ENCODE data around the gene PRR5L.

Gene PRR5L

DNA sequence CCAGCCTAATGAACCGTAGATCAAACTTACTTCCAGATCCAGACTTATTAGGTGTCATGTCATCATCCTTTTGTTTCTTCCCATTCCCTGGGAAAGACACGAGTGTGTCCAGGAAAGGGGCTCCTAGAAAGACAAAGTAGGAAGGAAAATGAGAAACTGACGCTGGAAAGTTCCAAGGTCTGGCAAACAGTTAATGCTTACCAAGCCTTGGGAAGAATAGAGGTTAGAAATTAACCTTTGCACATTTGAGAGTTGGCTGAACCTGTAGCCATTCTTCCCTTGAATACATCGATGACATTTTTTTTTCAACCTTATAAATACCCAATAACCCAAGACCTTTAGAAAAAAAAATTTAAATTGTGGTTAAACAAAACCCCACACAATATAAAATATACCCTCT, 136.7 kb downstream of the PRR5L start:
- DNase-seq (ENCODE audit: low read depth in 2 of 2): no peak

DNA sequence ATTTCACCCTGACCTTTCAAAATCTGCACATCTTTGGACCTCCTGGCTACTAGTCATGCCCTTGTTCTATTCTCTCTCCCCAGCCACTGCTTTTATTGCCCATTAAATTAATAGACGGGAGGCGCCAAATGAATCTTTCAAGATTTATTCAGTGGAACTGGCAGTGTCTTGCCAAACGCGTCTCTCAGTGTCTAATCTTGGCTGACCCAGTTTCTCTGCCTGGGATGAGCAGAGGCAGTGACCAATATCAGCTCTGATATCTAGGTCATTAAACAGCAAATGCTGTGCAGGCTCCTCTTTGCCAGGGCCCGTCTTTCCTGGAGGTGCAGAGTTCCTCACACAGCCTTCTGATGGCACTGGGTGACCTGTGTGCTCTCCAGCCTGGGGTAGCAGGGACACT, 140.0 kb downstream of the PRR5L start:
- no peak for DNase-seq (ENCODE audit: low read depth in 2 of 2)

DNA sequence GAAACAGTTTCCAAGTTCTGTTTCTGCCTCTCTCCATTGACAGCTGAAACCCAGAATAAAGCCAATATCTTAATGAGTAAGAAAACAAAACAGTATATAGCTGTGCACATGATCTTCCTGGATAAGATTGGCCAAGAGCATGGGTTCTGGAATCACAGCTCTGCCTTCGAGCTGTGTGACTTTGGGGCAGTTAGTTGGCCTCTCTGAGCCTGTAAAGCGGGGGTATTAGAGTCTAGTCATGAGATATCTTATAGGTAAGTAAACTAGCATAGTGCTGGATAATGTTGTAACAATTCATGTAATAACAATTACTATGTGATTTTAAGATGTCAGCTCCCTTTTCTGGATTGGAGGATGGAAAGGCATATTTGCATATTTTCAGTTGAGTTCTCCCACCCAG, 140.5 kb downstream of the PRR5L start:
- no peak for DNase-seq (ENCODE audit: low read depth in 2 of 2)

DNA sequence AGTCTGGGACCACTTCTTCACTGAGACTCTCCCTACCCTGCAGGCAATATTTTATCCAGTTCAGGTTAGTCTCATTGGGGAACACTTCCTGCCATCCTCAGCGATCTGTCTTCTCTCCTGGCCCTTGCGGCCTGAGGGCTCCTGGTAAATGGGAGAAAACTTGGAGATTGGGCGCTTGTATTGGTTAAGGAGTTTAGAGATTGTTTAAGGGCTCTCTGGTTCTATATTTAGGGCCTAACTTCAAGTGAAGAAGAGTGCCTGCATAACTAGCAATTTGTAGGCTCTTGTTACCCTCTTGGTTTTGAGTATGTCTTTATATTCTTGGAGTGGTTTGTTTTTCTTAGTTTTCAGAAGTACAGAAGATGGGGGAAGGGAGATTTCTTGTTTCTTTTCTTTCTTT, 141.3 kb downstream of the PRR5L start:
- DNase-seq (ENCODE audit: low read depth in 2 of 2): no peak

DNA sequence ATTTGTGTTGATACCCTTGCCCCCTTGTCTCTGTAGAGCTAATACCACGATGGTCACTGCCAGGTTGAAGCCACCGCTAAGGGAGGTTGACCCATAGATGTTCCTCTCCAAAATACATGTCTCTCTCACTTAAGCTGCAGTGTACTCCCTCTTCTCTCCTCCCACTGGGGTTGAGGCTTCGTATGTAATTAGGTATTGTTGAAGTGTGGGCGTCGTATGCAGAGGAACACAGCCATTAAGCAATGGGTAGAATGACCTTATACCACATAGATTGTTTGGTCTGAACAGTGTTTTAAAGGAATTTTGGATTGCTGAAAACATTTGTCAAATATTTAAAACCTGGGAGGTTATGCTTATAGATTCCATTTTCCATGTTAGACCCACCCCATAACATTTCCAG, 142.0 kb downstream of the PRR5L start:
- DNase-seq (ENCODE audit: low read depth in 2 of 2): no peak

DNA sequence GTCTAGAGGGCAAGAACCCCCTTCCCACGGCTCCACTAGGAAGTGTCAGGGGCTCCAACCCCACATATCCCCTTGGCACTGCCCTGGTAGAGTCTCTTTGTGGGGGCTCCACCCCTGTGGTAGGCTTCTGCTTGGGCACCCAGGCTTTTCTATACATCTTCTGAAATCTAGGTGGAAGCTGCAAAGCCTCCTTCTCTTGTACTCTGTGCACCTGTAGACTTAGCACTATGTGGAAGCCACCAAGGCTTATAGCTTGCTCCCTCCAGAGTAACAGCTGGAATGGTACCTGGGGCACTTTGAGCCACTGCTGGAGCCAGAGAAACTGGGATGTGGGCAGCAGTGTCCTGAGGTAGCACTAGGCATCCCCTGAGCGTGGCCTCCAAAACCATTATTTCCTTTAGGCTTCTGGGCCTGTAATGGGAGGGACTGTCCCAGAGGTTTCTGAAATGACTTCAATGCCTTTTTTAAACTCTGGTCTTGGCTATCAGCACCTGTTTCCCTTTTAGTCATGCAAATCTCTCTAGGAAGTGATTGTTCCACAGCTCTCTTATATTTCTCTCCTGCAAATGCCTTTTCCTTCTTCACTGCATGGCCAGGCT, 145.6 kb downstream of the PRR5L start:
- no peak for DNase-seq (ENCODE audit: low read depth in 2 of 2)

- DNase-seq (ENCODE audit: low read depth in 2 of 2): no peak
These were observed 147.6 kb downstream of the PRR5L start for GRCh38 chr11:36443661-36444060.

GRCh38 chr11:36446135-36446534, 150.0 kb downstream of the PRR5L start:
- no peak for DNase-seq (ENCODE audit: low read depth in 2 of 2)

- no peak for DNase-seq (ENCODE audit: low read depth in 2 of 2)
These were observed 151.4 kb downstream of the PRR5L start for GRCh38 chr11:36447514-36447913.

GRCh38 chr11:36447947-36448346, 151.9 kb downstream of the PRR5L start:
- no peak for DNase-seq (ENCODE audit: low read depth in 2 of 2)

GRCh38 chr11:36449561-36450096, 153.5 kb downstream of the PRR5L start:
- DNase-seq (ENCODE audit: low read depth in 2 of 2): no peak

DNA sequence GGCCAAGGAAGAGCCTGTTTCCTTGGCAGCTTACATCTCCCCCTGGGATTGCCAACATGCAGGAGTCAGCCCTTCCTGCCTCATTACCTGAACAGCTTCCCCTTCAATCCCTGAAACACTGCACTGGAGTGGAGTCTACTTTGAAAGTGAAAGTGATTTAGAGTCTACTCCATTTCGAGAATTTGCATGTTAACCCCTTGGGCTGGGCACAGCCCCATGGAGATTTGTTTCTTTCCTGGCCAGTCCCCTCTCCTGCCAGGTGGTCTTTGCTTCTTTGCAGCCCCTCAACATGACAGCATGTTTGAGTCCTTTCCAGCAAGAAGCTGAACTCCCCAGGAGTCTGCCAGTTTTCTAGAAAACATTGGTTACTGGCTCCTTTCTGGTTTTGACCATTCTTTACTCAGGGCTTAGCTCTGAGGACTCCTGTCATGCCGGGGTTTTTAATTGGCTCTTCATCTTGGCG, 154.1 kb downstream of the PRR5L start:
- no peak for DNase-seq (ENCODE audit: low read depth in 2 of 2)

DNA sequence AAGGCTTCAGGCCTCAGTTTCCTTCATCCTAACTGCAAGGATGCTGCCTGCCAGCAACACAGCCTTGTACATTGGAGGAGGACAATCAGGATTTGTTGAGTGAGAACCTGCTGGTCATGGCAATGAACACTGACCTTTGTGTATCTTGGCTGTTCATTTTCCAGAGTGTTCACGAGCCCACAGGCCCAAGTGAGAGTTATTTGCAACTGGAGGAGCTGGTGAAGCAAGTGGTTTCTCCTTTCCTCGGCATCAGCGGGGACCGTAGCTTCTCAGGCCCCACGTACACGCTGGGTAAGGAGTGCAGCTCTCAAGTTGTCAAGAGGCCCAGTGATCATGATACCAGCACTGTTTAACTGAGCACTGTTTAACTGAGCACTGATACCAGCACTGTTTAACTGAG, 155.0 kb downstream of the PRR5L start:
- no peak for DNase-seq (ENCODE audit: low read depth in 2 of 2)

DNA sequence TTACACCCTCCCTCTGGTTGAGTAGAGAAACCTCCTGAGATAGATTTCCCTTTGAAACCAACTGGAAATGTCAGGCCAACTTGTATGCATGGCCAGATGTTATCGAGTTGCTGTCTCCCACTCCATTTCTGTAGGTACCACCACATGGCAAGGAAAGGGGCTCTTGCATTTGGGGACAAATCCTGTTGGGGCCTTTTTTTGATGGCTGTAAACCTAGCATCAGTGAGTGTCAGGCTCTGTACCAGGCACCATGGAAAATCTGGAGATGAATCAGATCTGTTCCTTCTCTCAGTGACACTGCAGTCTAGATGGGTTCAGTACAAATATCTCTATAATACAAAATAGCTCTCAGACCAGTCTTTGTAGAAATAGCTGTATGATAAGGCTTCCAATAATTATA, 155.6 kb downstream of the PRR5L start:
- no peak for DNase-seq (ENCODE audit: low read depth in 2 of 2)

DNA sequence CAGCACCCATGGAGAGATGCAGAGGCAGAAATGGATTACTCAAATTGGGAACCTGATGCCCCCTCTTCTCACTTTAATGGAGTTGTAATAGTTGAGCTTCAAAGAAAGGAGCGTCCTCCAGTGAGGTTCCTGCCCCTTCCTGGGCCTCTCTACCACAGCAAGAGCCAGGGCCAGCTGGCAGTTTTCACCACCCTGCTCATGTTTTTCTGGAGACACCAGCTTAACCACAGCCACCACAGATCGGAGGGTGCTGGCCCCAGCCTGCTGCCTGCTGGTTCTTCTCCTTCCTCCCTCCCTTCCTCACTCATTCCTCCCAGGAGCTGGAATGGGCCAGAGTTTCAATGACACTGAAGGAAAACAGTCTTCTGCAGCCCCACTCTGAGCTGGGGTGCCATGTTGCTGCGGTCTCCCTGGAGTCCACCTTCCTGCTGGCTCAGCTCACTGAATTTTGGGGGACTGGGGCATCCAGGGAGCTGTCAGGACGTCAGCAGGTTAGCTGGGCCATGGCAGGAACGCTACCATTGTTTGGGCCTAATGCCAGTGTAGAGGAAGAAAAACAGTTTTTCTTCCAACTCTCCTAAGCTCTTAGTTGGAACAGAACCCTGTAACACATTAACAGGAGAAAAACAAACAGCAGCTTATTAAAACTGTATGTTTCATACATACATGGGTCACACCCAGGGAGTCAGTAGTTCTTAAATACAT, 156.3 kb downstream of the PRR5L start:
- DNase-seq (ENCODE audit: low read depth in 2 of 2): no peak

- DNase-seq (ENCODE audit: low read depth in 2 of 2): no peak
These were observed 156.9 kb downstream of the PRR5L start for GRCh38 chr11:36452961-36453360.

- DNase-seq (ENCODE audit: low read depth in 2 of 2): no peak
These were observed 157.6 kb downstream of the PRR5L start for GRCh38 chr11:36453678-36454077.

GRCh38 chr11:36454551-36454940, 158.5 kb downstream of the PRR5L start:
- no peak for DNase-seq (ENCODE audit: low read depth in 2 of 2)

DNA sequence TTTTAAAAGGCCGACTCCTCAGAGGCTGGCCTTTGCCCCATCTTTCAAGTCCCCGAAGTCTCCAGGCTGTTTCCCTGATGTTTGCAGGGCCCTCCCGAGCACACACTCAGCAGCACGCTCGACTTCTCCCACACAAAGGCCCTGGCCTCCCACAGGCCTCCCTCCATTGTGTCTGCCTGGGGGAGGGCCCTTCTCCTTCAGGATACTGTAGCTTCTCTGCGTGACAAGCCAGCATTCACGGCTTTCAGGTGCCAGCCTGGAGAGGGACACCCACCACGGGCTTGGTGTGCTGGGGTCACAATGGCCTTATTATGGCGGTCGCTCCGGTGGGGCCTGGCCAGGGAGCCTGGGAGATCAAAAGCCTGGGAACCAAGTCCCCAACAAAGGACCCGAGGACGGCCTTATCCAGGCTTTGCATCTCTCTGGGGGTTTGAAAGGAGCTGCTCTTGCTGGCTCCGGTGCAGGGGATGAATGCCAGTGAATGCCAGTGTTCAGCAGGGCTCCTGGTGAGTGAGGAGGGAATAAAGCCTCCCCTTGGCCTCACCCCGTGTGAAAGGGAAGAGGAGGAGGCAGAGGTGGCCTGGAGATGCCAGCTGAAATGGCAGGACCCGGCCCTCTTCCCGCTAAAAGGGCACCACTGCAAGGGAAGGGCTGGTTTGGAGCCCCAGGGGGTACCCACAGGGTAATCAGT, 159.0 kb downstream of the PRR5L start:
- DNase-seq (ENCODE audit: low read depth in 2 of 2): no peak

GRCh38 chr11:36455658-36456111, 159.6 kb downstream of the PRR5L start:
- no peak for DNase-seq (ENCODE audit: low read depth in 2 of 2)

DNA sequence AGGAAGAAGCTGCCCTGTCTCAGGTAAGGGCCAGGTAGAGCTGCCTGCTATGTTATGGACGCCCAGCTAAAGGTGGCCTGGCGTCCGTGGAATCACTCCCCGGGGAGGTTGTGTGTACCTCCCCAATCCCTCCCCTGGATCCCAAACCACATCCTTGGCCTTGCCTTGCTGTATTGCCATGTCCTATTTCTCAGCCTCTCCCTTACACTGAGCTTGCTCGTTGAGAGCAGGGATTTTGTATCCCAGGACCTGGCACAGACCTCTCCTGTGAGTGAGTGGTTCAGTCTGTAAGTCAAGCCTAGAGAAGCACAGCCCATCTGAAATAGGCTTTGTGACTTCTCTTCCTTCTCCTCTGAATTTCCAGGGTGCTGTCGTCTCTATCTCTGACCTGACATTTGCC, 160.1 kb downstream of the PRR5L start:
- DNase-seq (ENCODE audit: low read depth in 2 of 2): no peak

GRCh38 chr11:36458129-36458915, 162.2 kb downstream of the PRR5L start:
- no peak for DNase-seq (ENCODE audit: low read depth in 2 of 2)
